IMR-90 (cell line): ENCODE measurements around the gene GNPTG. TPM values are rescaled to one million over a fixed set of nuclear protein-coding genes. Genes with fewer than 3 reads are reported as not detected.

Source experiments
- ATAC-seq: fragments of 200-7000 bp; cut with Tn5 transposase; 2 replicates; pipeline ENCODE4 v1.9.1; 2020; ENCODE audit warnings: low read depth, mild to moderate bottlenecking, moderate library complexity
- BruUV-seq: library from RNA; stranded (reverse); fragments of 400-500 nt; replicated peaks from 2 replicates; lab custom pipeline; 2021; lab: Mats Ljungman, UMichigan
- CTCF ChIA-PET: fragments of 300-600 bp; formaldehyde crosslinking; extraction: SDS; loops from one replicate; lab custom pipeline; 2021; ENCODE audit warnings: antibody characterized with exemption; lab: Yijun Ruan, JAX
- POLR2A ChIA-PET: fragments of 300-600 bp; sonication (Branson Sonifier 250); formaldehyde crosslinking; loops from one replicate; lab custom pipeline; 2022; ENCODE audit warnings: antibody characterized with exemption; ENCODE audit not compliant: unreplicated experiment; lab: Charles Lee
- DNase-seq: peaks from one replicate; pipeline ENCODE4 v3.0.0; 2013
- H2AFZ ChIP-seq: replicated peaks from 2 replicates; pipeline ENCODE3; 2013; ENCODE audit warnings: low read length, mild to moderate bottlenecking; ENCODE audit not compliant: poor library complexity
- H2AK5ac ChIP-seq: 2 replicates; pipeline ENCODE4 v1.6.1; 2013; ENCODE audit warnings: low read depth, low read length, inconsistent platforms
- H2AK9ac ChIP-seq: replicated peaks from 2 replicates; pipeline ENCODE3; 2013; ENCODE audit warnings: mild to moderate bottlenecking, low read depth, low read length, moderate library complexity; ENCODE audit not compliant: poor library complexity
- H2BK120ac ChIP-seq: 2 replicates; pipeline ENCODE4 v1.6.1; 2013; ENCODE audit warnings: low read depth, low read length, inconsistent platforms
- H2BK15ac ChIP-seq: 3 replicates; pipeline ENCODE4 v1.6.1; 2013; ENCODE audit warnings: low read depth, low read length, inconsistent platforms
- H2BK20ac ChIP-seq: 2 replicates; pipeline ENCODE4 v1.6.1; 2013; ENCODE audit warnings: low read depth, mild to moderate bottlenecking, inconsistent platforms, low read length, moderate library complexity
- H2BK5ac ChIP-seq: 2 replicates; pipeline ENCODE4 v1.6.1; 2013; ENCODE audit warnings: mild to moderate bottlenecking, low read depth, low read length, inconsistent platforms; ENCODE audit not compliant: poor library complexity, severe bottlenecking
- H3K14ac ChIP-seq: replicated peaks from 2 replicates; pipeline ENCODE4 v1.6.1; 2013; ENCODE audit warnings: low read depth, low read length, inconsistent platforms
- H3K18ac ChIP-seq: 2 replicates; pipeline ENCODE4 v1.6.1; 2013; ENCODE audit warnings: low read depth, low read length, control low read depth
- H3K23ac ChIP-seq: 2 replicates; pipeline ENCODE4 v1.6.1; 2013; ENCODE audit warnings: low read depth, low read length, inconsistent platforms
- H3K27ac ChIP-seq: 2 replicates; pipeline ENCODE4 v1.5.1; 2013; ENCODE audit warnings: mild to moderate bottlenecking, control low read depth, low read length; ENCODE audit not compliant: insufficient read depth
- H3K27me3 ChIP-seq: 2 replicates; pipeline ENCODE4 v1.6.1; 2013; ENCODE audit warnings: low read length; ENCODE audit not compliant: control insufficient read depth, insufficient read depth
- H3K36me3 ChIP-seq: 2 replicates; pipeline ENCODE4 v1.6.1; 2013; ENCODE audit warnings: low read length, mixed read lengths; ENCODE audit not compliant: control insufficient read depth, insufficient read depth
- H3K4ac ChIP-seq: 2 replicates; pipeline ENCODE4 v1.6.1; 2013; ENCODE audit warnings: low read depth, low read length, inconsistent platforms
- H3K4me1 ChIP-seq: 2 replicates; pipeline ENCODE4 v1.6.1; 2013; ENCODE audit warnings: low read length, mixed read lengths; ENCODE audit not compliant: control insufficient read depth, insufficient read depth
- H3K4me2 ChIP-seq: 2 replicates; pipeline ENCODE4 v1.6.1; 2013; ENCODE audit warnings: low read depth, mild to moderate bottlenecking, control low read depth, low read length, moderate library complexity
- H3K4me3 ChIP-seq: 2 replicates; pipeline ENCODE4 v1.5.1; 2013; ENCODE audit warnings: low read depth, mild to moderate bottlenecking, control low read depth, low read length, moderate library complexity; ENCODE audit not compliant: insufficient read depth
- H3K56ac ChIP-seq: 2 replicates; pipeline ENCODE4 v1.6.1; 2013; ENCODE audit warnings: low read length, inconsistent platforms; ENCODE audit not compliant: insufficient read depth; ENCODE audit errors: extremely low read depth
- H3K79me1 ChIP-seq, 2 experiments: 2 replicates each; pipeline ENCODE4 v1.6.1; 2013; ENCODE audit warnings: low read length in 2 of 2, inconsistent platforms in 1 of 2, low read depth in 1 of 2
- H3K9ac ChIP-seq: 2 replicates; pipeline ENCODE4 v1.6.1; 2013; ENCODE audit warnings: low read depth, low read length, control low read depth
- H3K9me1 ChIP-seq: 2 replicates; pipeline ENCODE4 v1.6.1; 2013; ENCODE audit warnings: low read length, inconsistent platforms; ENCODE audit not compliant: insufficient read depth
- H3K9me3 ChIP-seq: 2 replicates; pipeline ENCODE4 v1.6.1; 2013; ENCODE audit warnings: low read length; ENCODE audit not compliant: control insufficient read depth, insufficient read depth
- H4K20me1 ChIP-seq: 2 replicates; pipeline ENCODE4 v1.6.1; 2013; ENCODE audit warnings: low read length, inconsistent platforms; ENCODE audit not compliant: insufficient read depth
- H4K5ac ChIP-seq: 2 replicates; pipeline ENCODE4 v1.6.1; 2013; ENCODE audit warnings: mild to moderate bottlenecking, low read depth, low read length, control low read depth
- H4K8ac ChIP-seq, 2 experiments: 2 replicates each; pipeline ENCODE4 v1.6.1; 2013; ENCODE audit warnings: low read depth in 2 of 2, low read length in 2 of 2, control low read depth in 1 of 2, inconsistent platforms in 1 of 2
- H4K91ac ChIP-seq: 2 replicates; pipeline ENCODE4 v1.6.1; 2013; ENCODE audit warnings: low read depth, low read length, inconsistent platforms; ENCODE audit not compliant: insufficient read depth
- BHLHE40 ChIP-seq: fragments of 150-350 bp; IDR thresholded peaks from 2 replicates; pipeline ENCODE4 v1.6.1; 2016; ENCODE audit warnings: mild to moderate bottlenecking, low read depth, low read length
- CEBPB ChIP-seq: IDR thresholded peaks from 2 replicates; pipeline ENCODE4 v1.6.1; 2012; ENCODE audit warnings: low read depth, low read length, improper control_type of control experiment
- CHD1 ChIP-seq: IDR thresholded peaks from 2 replicates; pipeline ENCODE4 v1.6.1; 2012; ENCODE audit warnings: low read depth, low read length, improper control_type of control experiment
- CTCF ChIP-seq: conservative IDR thresholded peaks from 2 replicates; pipeline ENCODE4 v1.5.1; 2012; ENCODE audit warnings: mild to moderate bottlenecking, low read depth, low read length, improper control_type of control experiment
- ELK1 ChIP-seq: fragments of 150-350 bp; IDR thresholded peaks from 2 replicates; pipeline ENCODE4 v1.6.1; 2016; ENCODE audit warnings: low read depth, mild to moderate bottlenecking, low read length, moderate library complexity, borderline replicate concordance
- FOS ChIP-seq: fragments of 150-350 bp; IDR thresholded peaks from 2 replicates; pipeline ENCODE4 v1.6.1; 2016; ENCODE audit warnings: low read depth, low read length
- MAFK ChIP-seq: IDR thresholded peaks from 2 replicates; pipeline ENCODE4 v1.6.1; 2012; ENCODE audit warnings: low read depth, low read length, improper control_type of control experiment
- MAZ ChIP-seq: IDR thresholded peaks from 2 replicates; pipeline ENCODE4 v1.6.1; 2012; ENCODE audit warnings: low read depth, mild to moderate bottlenecking, low read length, improper control_type of control experiment, moderate library complexity, borderline replicate concordance
- MXI1 ChIP-seq: IDR thresholded peaks from 2 replicates; pipeline ENCODE4 v1.6.1; 2012; ENCODE audit warnings: low read depth, mild to moderate bottlenecking, low read length, moderate library complexity, borderline replicate concordance
- NFE2L2 ChIP-seq: fragments of 150-350 bp; IDR thresholded peaks from 2 replicates; pipeline ENCODE4 v1.6.1; 2016; ENCODE audit warnings: low read depth, mild to moderate bottlenecking, low read length
- POLR2A ChIP-seq: IDR thresholded peaks from 2 replicates; pipeline ENCODE4 v1.6.1; 2012; ENCODE audit warnings: mild to moderate bottlenecking, low read depth, low read length
- RAD21 ChIP-seq: IDR thresholded peaks from 2 replicates; pipeline ENCODE4 v1.6.1; 2012; ENCODE audit warnings: low read length, improper control_type of control experiment
- RCOR1 ChIP-seq: IDR thresholded peaks from 2 replicates; pipeline ENCODE4 v1.6.1; 2012; ENCODE audit warnings: mild to moderate bottlenecking, low read length, improper control_type of control experiment; ENCODE audit not compliant: insufficient replicate concordance
- RFX5 ChIP-seq: IDR thresholded peaks from 2 replicates; pipeline ENCODE4 v1.8.0; 2012; ENCODE audit warnings: low read depth, mild to moderate bottlenecking, low read length, moderate library complexity
- SMC3 ChIP-seq: fragments of 150-350 bp; IDR thresholded peaks from 2 replicates; pipeline ENCODE4 v1.6.1; 2016; ENCODE audit warnings: low read depth, mild to moderate bottlenecking, antibody characterized with exemption, low read length, moderate library complexity
- USF2 ChIP-seq: fragments of 150-350 bp; IDR thresholded peaks from 2 replicates; pipeline ENCODE4 v1.6.1; 2017; ENCODE audit warnings: mild to moderate bottlenecking, antibody characterized with exemption, low read length, low read depth
- WGBS, 2 experiments: methylation state at CpG; one replicate each; pipeline versions ENCODE4 v1.1.5 to v1.1.7; 2013; ENCODE audit warnings: missing lambda C conversion rate in 2 of 2; ENCODE audit not compliant: insufficient read length in 1 of 2; ENCODE audit errors: extremely low coverage in 2 of 2; 5-methylcytosine and 5-hydroxymethylcytosine counted together
- dilution Hi-C: fragments of 300-500 bp; cut with HindIII; formaldehyde crosslinking; loops from one replicate; pipeline ENCODE4 v1.14.3; 2018; ENCODE audit warnings: low sequenced_read_pairs; ENCODE audit not compliant: unreplicated experiment
- in situ Hi-C: fragments of 300-500 bp; cut with MboI; formaldehyde crosslinking; loops from 3 replicates; pipeline ENCODE4 v1.14.3; 2019; ENCODE audit warnings: low sequenced_read_pairs, inconsistent platforms, mixed read lengths
- intact Hi-C: fragments of 100-400 bp; cut with micrococcal nuclease; formaldehyde crosslinking; loops from 2 replicates; pipeline ENCODE4 v1.10.0; 2022
- polyA plus RNA-seq, 3 experiments: library from polyadenylated mRNA; depleted of rRNA; stranded (reverse); fragments of >200 nt; gene quantifications; 2 replicates each; pipeline ENCODE4 v1.2.3, GENCODE V29; 2012; ENCODE audit warnings: low replicate concordance in 1 of 3
- total RNA-seq: library from RNA; depleted of rRNA; stranded (reverse); fragments of >200 nt; gene quantifications from 2 replicates; pipeline ENCODE4 v1.2.3, GENCODE V29; 2012

GNPTG gene
- total and polyA plus RNA-seq, 2 of the 4 experiments (the other 2 are of a cell fraction) = 14.9 to 70.8 TPM

GRCh38 chr16:1314399-1315068, 37.2 kb upstream of the GNPTG start:
- H2BK20ac ChIP-seq = no peak overlapping the region
- H4K5ac ChIP-seq = no peak overlapping the region
- DNase-seq = no peak
- no TSS peak for BruUV-seq
- H3K36me3 ChIP-seq = peaks cover 65% of the 10 kb centered on the region
- ATAC-seq = no peak
- H3K56ac ChIP-seq = no peak overlapping the region
- no peak overlapping the region for H2BK120ac ChIP-seq
- H4K8ac ChIP-seq = no peak overlapping the region
- H4K20me1 ChIP-seq = peaks cover 96% of the 10 kb centered on the region
- H3K27me3 ChIP-seq = no peaks in the 10 kb centered on the region
- H3K14ac ChIP-seq = no peak overlapping the region
- ChIA-PET CTCF (no interaction called here), POLR2A (no interaction called here)
- in situ Hi-C loops = no loop called here
- no peak overlapping the region for H2BK5ac ChIP-seq
- H3K4ac ChIP-seq = no peak overlapping the region
- H3K27ac ChIP-seq = no peak overlapping the region
- no peak overlapping the region for H3K4me3 ChIP-seq
- no peak overlapping the region for H3K23ac ChIP-seq
- H2AK9ac ChIP-seq = no peak overlapping the region
- TF ChIP-seq CEBPB = no peak
- TF ChIP-seq MAZ = no peak
- no peak for TF ChIP-seq SMC3
- TF ChIP-seq MAFK = no peak
- no peak for TF ChIP-seq USF2
- TF ChIP-seq POLR2A = no peak
- TF ChIP-seq CTCF = no peak
- TF ChIP-seq MXI1 = no peak
- TF ChIP-seq BHLHE40 = no peak
- TF ChIP-seq RAD21 = no peak
- TF ChIP-seq NFE2L2 = no peak
- TF ChIP-seq ELK1 = no peak
- TF ChIP-seq RFX5 = no peak
- TF ChIP-seq RCOR1 = no peak
- TF ChIP-seq CHD1 = no peak
- no peak for TF ChIP-seq FOS
- 93% methylated on average over 16 of the region's 28 CpGs; no CpG with 5 or more reads in 1 of the 2 experiments for WGBS, 2 experiments
- peaks cover 7 to 48% of the 10 kb centered on the region in 2 experiments for H3K79me1 ChIP-seq
- no peaks in the 10 kb centered on the region for H3K9me3 ChIP-seq
- H2AK5ac ChIP-seq = no peak overlapping the region
- H2BK15ac ChIP-seq = no peak overlapping the region
- dilution Hi-C loops = no loop called here
- H3K4me1 ChIP-seq = peaks cover 15% of the 10 kb centered on the region
- H3K18ac ChIP-seq = no peak overlapping the region
- no peak overlapping the region for H2AFZ ChIP-seq
- peaks cover 6% of the 10 kb centered on the region for H3K9me1 ChIP-seq
- H3K4me2 ChIP-seq = no peak overlapping the region
- intact Hi-C loops = no loop called here
- H4K91ac ChIP-seq = no peak overlapping the region
- H3K9ac ChIP-seq = no peak overlapping the region
